Hematopoietic multipotent progenitor cell treated with erythropoietin and hydrocortisone succinate and interleukin-3 and kit ligand, for 8 days (in vitro differentiated cells): ENCODE measurements around the gene GLI3.

ENCODE experiments used
- DNase-seq: peaks from one replicate; pipeline ENCODE4 v3.0.0-alpha.2; 2015

The GLI3 gene

DNA sequence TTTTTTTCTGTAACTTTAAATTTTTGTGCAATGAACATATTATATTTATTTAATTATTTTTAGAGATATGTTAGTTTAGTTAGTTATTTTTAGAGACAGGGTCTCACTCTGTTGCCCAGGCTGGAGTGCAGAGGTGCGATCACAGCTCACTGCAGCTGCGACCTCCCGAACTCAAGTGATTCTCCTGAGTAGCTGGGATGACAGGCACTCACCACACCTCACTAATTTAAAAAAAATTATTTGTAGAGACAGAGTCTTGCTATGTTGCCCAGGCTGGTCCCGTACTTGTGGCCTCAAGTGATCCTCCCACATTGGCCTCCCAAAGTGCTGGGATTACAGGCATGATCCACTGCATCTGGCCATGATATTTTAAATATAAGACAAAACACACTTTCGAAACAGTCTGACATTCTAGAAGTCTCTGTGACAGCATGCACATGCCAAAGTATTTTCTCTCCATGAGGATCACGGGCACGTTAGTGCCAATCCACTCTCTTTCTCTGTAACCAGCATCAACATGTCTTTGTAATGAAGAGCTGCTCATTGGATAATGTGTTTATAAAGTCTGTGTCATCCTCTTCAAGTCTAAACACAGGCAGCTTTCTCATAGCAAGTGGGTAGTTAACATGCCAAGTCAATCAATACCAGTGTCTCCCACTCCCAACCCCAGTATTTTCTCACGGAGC lies 137.4 kb downstream of the GLI3 start:
- DNase-seq, result no peak

DNA sequence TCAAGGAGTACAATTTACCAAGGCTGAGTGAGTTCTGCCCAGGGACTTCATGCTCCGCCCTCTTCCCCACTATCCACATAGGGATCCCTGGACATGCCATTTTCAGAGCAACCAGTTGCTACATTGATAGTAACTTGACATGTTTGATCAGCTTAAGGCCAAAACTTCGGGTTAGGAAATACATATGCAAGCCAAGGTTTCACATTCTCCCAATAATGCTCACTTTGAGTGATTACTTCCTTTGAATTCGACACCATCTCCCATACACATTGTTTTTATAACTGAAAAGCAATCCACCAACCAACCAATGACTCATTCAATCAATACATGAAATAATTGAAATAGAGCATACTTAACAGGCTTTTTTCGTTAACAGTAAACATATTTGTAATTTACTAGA lies 137.9 kb downstream of the GLI3 start:
- DNase-seq, result no peak

- no peak for DNase-seq
Observed at GRCh38 chr7:42097752-42098151, 139.3 kb downstream of the GLI3 start.

- no peak for DNase-seq
Observed at GRCh38 chr7:42096681-42097561, 140.1 kb downstream of the GLI3 start.

DNA sequence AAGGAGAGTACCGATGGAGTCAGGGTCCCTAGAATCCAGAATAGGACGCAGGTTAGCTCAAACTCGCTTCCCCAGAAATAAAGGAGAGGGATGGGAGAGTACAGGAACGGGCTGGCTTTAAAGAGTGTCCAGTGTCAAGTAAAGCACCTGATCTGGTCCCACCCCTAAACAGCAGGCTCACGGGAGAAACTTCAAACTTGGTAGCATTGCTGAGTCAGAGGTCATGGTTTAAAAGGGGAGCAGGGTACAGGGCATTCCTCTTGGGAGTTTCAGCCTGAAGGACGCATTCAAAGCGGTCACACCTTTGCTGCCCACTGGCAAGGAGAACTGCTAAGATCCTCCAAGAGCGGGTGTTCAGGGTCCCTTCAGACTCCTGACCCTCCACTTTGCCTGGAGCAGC lies 140.7 kb downstream of the GLI3 start:
- DNase-seq, result no peak

GRCh38 chr7:42095791-42096190 lies 141.2 kb downstream of the GLI3 start:
- no peak for DNase-seq

DNA sequence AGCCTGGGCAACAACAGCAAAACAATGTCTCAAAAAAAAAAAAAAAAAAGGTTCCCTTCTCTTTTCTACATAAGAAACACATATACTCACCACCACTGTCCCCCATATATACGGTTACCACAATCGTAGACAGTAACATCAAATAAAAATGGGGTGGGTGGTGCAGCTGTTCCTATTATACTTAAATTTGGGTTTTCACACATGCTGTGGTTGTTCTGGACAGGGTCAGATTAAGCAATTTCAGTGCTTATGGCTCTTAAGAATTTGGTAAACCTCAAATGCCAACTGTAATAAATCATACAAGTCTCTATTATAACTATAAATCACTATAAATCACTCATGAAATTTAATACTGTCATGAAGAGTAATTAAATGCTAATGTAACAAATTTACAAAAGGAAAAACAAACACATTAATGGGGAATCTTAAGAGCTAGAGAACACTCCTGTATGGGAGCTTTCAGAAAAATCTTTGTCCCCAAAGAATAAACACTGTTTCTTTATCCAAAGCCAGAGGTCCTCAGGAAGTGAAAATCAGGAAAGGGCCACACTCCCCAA lies 143.6 kb downstream of the GLI3 start:
- DNase-seq, result no peak

- DNase-seq, result no peak
Observed at GRCh38 chr7:42091461-42092291, 145.3 kb downstream of the GLI3 start.

DNA sequence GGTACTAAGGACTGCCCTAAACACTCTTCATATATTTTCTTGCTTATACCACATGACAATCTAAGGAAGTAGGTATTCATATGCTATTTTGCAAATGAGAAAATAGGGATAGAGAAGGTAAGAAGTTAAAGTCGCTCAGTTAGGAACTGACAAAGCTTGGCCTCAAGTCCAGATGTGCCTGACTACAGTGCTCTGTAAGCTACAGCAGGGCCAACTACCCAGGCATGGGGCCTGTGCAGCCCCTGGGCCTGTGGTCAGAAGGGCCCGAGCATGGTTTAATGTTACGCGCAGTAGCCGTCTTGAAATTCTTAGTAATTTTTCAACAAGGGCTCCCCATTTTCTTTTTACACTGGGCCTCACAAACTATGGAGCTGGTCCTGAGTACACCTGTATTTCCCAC lies 146.2 kb downstream of the GLI3 start:
- DNase-seq, result no peak

DNA sequence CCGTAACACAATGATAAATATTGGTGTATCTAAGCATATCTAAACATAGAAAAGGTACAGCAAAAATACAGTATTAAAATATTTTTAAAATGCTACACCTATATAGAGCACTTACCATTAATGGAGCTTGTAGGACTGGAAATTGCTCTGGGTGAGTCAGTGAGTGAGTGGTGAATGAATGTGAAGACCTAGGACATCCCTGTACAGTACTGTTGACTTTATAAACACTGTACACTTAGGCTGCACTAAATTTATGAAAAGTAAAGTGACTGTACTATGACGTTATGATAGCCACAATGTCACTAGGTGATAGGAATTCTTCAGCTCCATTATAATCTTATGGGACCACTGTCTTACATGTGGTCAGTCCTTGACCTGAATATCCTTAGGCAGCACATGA lies 147.0 kb downstream of the GLI3 start:
- DNase-seq, result no peak

DNA sequence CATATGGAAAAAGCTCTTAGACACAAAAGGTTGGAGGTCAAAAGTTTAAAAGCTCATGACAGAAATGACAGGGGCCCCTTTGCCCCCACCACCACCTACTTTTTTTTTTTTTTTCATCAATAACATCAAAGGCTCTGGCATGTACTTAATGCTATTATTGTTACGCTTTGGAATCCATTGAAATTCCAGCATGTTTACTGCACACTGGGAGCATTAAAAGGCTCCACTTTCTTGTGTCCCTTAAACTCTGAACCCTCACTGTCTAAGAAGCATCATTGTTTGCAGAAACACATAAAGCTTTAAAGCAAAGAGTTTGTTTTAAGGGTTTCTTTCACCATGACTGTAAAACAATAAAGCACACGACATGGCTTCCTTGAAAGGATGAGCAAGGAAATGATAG lies 149.4 kb downstream of the GLI3 start:
- no peak for DNase-seq

DNA sequence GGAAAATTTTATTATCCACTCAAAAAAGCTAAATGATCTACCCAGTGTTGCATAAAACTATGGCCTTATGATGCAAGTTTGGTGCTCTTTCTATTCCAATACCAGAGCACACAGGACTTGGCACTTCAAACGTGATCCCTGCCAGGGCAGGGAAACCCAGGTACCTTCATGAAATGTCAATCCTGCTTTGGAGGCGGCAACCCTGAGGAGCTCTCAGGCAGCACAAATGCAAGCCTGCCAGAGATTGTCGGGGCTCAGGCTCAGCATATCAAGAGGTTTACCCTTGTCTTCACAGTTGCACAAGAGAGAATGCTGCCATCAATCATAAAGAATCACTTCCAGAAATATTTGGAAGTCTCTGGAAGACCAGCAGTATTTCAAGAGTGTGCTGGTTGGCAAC lies 151.5 kb downstream of the GLI3 start:
- DNase-seq, result no peak

DNA sequence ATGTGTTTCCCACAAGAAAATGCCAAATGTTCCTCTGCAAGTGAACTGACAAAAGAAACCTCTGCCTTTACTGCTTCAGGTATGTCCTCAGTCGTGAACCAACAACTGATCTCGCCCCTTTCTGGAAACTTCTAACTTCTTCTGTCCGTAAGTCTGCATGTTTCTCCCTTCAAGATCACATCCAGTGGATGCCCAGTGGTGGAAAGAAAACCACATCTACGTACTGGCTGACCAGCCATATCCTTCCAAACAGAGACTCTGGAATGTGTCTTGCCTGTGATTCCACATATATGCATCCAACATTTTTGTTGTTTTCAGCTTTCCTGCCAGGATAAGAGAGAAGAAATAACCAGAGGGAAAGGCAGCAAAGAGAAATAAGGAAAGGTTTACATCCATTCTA lies 152.7 kb downstream of the GLI3 start:
- no peak for DNase-seq

DNA sequence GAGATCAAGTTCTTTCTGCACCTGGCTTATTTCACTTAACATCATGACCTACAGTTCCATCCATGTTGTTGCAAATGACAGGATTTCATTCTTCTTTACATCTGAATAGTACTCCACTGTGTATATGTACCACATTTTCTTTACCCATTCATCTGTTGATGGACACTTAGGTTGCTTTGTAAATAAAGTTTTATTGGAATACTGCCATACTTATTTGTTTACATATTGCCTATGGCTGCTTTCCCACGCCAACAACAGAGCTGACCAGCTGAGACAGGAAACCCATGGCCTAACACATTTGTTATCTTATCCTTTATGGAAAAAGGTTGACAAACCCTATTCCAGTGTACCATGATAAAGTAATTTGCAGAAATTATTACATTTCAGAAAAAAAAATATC lies 153.7 kb downstream of the GLI3 start:
- DNase-seq, result no peak

DNA sequence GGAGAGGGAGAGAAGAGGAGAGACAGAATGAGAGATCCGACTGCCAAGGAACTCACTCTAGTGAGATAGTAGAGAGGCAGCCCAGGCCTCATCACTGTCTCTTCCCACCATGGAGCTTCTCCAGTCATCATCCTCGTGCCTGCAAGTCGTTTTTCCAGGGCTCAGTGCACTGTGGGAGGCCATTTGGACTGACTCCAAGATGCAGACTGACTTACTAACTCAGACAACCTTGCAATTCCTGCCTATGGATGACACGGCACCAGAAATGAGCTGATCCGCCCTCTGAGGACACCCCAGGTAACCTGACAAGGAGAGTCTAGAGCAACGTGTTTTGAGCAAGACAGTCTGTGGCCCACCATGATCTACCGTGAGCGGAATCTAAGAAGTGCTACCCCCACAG lies 154.9 kb downstream of the GLI3 start:
- DNase-seq, result no peak

DNA sequence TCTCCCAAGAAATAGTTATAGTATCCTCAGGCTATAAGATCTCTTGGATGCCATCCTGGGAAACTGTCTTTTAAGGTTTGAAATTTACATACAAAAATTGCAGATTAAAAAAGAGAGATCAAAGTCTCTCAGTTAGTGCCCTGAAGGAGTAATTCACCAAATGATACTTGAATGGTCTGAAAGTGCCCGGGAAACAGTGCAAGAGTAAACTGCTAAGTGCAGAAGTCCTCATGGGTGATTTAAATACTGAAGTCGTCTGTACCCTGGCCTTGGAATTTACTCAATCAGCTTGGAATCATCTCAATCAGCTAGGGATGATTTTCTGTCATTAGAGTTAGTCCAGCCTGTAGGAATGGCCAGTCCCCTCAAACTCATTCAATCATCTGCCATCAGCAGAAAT lies 155.3 kb downstream of the GLI3 start:
- no peak for DNase-seq

DNA sequence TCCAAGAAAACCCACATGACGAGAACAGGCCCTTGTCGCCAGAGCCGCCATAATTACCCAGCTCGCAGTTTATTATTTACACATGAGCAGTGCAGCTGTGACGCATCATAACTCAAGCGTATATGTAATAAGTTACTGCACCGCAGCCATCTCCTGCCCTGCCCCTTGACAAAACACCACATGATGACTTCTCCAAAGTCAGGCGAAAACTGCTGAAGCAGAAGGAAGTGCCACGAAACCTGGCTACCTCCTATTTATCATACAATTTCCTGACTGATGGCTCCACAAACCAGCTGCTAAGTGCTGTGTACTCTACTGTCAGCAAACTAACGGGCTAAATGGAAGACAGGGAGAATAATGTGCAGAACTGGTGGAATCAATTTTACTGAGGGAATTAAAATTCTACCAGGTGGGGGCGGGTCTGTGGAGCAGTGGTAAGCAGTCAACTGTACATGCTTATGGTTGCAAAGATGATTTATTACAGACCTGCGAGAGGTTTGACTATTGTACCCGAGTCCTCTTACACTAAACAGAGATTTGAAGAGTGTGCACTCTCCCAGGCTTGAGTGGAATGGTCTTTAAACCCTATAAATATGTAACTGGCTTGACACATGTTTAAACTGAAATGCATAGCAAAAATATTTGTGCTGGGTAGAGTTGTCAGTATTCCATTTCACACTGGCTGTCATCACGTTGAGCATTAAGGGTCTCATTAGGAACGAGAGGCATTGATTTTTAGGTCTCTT lies 156.0 kb downstream of the GLI3 start:
- DNase-seq, result no peak

DNA sequence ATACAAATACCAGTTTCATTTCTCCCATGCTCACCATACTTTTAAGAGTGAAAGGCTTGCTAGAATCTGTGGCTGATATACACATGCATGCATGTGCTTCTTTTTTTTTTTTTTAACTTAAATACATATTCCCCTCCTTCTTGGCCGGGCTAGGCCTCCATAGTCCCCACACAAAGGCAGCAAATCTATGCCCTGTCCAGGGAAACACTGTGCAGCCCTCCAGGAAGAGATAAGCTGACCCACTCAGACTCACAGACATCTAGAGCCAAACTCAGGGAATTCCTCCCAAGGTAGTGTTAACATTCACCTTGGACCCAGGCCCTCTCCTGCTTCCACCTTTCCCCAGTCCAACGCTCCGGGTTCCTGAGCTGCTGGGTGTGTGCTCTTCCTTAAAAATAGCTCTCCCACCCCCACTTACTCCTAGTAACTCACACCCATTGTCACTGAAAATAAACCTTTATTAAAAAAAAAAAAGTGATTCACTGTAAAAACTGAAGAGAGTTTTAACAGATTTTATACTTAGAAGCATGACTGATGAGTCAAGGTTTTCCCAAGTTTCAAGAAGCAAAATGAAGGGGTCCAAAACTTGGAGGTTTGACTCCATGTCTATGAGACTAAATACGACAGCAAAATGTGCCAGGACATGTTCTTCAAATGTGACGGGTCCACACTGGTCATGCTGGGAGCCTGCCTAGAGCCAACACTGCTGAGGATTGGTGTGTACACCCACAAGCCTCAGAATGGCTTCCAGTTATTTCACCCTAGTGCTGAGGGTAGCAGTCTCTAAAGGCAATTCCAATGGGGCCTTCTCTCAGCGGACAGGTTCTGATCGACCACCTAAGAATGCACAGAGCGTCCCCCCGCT lies 159.5 kb downstream of the GLI3 start:
- no peak for DNase-seq

DNA sequence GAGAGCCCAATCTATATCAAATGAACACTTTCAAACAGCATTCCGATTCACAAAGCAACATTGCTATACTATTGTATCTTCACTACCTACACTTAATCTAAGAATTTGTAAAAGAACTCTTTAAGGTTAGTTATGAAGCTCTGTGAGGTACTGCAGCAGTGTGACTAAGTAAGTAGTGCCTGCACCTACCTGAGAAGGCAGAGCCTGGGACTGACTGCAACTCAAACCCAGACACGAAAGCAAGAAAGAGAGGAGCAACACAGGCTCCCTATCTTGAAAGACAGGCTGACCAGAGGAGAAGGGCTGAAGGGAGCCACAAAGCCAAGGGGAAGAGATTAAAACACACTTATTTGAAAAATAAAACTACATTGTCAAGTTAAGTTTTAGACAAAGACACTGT lies 160.1 kb downstream of the GLI3 start:
- DNase-seq, result no peak

DNA sequence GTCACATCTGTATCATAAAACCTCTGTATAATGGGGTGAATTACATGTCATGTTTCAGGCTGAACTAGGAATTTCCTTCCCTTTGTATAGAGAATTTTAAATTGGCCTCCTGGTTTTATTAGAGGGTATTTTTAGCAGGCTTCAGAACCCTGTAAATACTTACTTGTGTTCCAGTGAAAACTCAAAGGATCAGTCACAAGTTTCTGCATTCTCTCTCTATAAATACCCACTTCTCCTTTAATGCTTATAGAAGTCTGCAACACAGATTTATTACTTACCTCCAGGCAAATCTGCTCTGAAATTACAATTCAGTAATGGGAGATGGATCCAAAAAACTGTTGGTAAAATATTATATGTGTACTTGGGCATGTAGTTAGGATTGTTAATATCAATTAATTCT lies 161.6 kb downstream of the GLI3 start:
- no peak for DNase-seq

GRCh38 chr7:42074076-42074475 lies 162.9 kb downstream of the GLI3 start:
- no peak for DNase-seq
